GM19240 (cell line): ENCODE measurements around the gene MTERF2.

Source experiments
- DNase-seq: peaks from one replicate; pipeline ENCODE4 v3.0.0; 2011; ENCODE audit warnings: low spot score; ENCODE audit not compliant: insufficient read length

Gene MTERF2

DNA sequence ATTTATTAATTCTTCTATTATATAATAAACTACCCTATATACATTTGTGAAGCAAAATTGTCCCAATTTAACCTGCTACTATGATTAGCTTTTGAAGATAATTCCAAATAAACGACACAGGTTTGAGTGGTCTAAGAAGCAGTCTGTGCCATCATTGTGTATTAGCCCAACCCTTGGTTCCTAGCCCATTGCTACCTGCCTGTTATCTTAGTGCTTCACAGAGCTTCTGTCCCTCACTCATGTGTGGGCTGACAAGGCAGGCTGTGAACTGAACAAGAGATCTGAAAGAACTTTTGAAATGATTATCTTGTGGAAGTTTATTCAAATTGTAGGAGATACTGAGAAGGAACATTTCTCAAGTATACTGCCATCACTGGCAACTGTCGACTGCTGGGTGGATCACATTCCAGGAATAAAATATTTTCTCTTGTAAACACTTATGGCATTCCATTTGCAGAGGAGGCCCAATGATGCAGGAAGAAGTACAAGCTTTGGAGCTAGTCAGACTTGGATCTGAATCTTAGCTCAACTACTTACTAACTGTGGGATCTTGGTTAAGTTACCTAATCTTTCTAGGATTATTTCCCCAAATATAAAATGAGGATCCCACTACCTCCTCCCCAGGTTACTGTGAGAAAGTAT is 7.8 kb upstream of the MTERF2 start:
- no peak for DNase-seq

DNA sequence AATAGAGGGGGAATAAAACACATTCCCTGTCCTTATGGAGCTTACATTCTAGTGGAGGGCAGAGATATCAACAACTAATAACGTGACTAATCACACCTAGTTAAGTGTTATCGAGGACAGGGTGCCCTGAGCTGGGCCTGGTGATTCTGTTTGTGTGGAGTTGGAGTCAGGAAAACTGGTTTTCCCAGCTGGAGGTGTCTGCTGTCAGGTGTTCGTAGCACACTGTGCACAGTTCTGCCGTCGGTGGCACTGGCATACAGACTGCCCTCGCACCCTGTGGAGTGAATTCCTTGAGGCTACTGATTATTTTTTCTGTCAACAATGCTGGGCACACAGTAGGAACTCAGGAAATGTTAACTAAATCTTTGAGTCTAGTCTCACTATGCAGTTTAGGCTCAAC is 900 bp upstream of the MTERF2 start:
- no peak for DNase-seq

DNA sequence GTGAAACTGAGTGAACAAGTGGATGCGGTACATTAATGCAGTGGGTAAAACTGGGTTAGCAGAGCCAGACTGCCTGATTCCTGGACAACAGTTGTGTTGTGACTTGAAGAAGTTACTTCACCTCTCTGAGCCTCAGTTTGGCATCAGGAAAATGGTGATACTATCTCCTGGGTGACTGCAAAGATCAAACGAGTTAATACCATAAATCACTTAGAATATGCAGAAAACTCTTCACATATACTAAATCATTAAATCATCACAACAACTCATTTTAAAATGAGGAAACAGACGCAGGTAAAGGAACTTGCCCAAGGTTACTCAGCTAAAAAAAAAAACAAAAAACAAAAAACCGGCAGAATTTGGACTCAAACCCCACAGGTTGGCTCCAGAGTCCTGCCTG is 811 bp downstream of the MTERF2 start:
- DNase-seq: no peak

GRCh38 chr12:106985479-106985878 is 1.5 kb downstream of the MTERF2 start:
- no peak for DNase-seq

GRCh38 chr12:106984588-106985137 is 2.3 kb downstream of the MTERF2 start:
- no peak for DNase-seq

DNA sequence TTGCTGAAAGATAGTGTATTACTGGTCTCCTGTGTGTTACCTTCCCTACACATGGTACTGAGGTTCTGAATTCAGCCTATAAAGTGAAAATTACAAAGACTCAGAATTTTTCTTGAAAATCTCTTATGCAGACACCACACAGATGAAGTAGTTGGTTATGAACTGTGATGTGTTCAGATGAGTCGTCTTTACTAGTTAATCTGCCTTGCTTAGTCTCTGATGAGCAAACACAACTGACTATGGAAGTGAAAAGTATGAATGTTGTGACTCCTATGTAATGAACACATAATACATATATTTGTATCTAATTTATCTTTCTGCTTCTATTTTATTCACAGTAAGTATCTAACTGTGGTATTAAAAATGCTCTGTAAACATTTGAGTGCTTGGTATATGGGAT is 4.7 kb downstream of the MTERF2 start:
- DNase-seq: no peak

- DNase-seq: no peak
Measured at GRCh38 chr12:106981788-106982187, 5.2 kb downstream of the MTERF2 start.

DNA sequence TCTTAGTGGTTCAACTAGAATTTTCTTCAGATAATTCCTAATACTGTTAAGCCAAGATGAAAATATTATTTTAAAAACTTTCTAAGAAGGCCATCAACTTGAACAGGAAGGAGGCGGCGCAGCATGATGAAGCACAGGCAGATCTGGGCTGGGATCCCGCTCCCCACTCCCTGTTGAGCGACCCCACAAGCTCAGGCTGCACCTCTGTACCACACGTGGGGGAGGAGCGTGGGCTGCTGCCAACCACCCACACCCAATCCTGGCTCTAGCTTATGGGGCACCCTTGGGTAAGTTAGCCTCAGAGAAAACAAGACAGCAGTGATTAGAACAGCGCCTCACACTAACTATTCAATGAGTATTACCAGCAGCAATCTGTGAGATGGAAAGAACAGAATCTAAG is 6.0 kb downstream of the MTERF2 start:
- no peak for DNase-seq

- no peak for DNase-seq
Measured at GRCh38 chr12:106978035-106978800, 8.7 kb downstream of the MTERF2 start.

DNA sequence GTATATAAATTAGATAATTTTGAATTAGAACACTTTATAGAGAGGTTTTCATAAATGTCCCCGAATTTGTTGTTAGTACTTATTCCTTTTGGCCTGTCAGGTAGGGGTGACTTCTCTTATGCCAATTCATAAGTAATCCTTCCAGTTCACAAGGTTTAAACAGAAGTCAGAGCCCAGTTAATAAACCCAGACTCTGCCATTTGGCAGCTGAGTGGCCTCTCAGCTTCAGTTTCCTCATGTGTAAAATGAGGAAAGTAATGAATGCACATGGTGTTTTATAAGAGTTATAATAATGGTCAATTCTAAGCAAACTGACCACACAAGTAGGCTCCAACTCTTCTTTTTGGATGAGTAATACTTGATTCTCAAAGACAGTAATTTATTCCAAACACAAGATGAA is 10.3 kb downstream of the MTERF2 start:
- DNase-seq: no peak

GRCh38 chr12:106975993-106976658 is 10.8 kb downstream of the MTERF2 start:
- no peak for DNase-seq

GRCh38 chr12:106975098-106975497 is 11.8 kb downstream of the MTERF2 start:
- no peak for DNase-seq

GRCh38 chr12:106974511-106974910 is 12.4 kb downstream of the MTERF2 start:
- DNase-seq: peak; percentile 23

GRCh38 chr12:106973545-106973944 is 13.4 kb downstream of the MTERF2 start:
- DNase-seq: no peak

DNA sequence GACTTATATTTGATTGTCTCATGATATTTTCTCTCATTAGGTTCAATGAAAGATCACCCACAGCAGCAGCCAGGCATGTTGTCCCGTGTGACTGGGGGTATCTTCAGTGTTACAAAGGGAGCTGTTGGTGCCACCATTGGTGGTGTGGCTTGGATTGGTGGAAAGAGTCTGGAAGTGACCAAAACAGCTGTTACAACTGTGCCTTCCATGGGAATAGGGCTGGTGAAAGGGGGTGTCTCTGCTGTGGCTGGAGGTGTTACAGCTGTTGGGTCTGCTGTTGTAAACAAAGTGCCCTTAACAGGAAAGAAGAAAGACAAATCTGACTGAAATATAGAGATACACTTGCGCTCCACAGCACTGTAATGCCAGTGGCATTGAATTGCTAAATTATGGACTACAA is 15.9 kb downstream of the MTERF2 start:
- DNase-seq: no peak

- DNase-seq: no peak
Measured at GRCh38 chr12:106964526-106964925, 22.4 kb downstream of the MTERF2 start.

GRCh38 chr12:106962286-106962685 is 24.7 kb downstream of the MTERF2 start:
- DNase-seq: no peak

GRCh38 chr12:106960443-106960842 is 26.5 kb downstream of the MTERF2 start:
- DNase-seq: no peak

- DNase-seq: no peak
Measured at GRCh38 chr12:106957583-106957982, 29.4 kb downstream of the MTERF2 start.

- DNase-seq: peak; percentile 17
Measured at GRCh38 chr12:106956048-106956578, 30.8 kb downstream of the MTERF2 start.

DNA sequence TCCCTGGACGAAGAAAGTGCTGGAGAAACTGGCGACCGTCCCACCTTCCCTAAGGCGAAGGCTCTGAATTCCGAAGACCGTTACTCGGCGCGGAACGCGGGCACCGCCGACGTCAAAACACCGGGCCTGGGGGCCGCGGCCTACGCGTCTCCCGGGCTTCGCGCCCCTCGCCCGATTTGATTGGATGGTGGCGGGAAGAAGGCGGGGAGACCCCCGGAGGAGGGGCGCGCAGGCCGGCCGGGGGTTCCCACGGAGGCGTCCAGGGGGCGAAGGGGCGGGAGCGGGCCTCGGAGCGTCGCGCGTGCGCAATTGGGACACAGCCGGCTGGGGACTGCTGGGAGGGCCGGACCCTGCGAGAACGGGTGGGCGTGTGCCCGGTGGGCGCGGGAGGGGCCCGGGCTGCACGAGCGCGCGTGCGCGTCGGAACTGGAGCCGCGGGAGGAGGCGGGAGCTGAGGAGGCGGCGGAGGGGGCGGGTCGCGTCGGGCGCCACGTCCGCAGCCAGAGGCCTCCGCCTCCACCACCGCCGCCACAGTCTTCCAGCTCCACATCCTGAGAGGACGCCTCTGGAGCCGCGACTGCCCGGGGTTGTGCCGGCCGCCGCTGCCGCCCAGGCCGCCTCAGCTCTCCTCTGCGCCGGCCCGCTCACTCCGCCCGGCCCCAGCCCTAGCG is 31.4 kb downstream of the MTERF2 start, which contains the start of gene TMEM263:
Gene TMEM263, plus strand, starts transcription at position 531 of the 671 bp plus-strand sequence. CDS start 11,210 bp downstream, outside the sequence.
- DNase-seq: peak; percentile 73
